Heart left ventricle (tissue), 16 donors: ENCODE results near the gene THOC5. TPM values are rescaled to one million over a fixed set of nuclear protein-coding genes. Genes with fewer than 3 reads are reported as not detected.
"Not testable (repeated sequence)": the region's sequence is repeated elsewhere in the genome, so short reads cannot be mapped to it uniquely, and the experiment has no call there.

Experiments used
- ATAC-seq, 4 donors: fragments of 200-7000 bp; cut with Tn5 transposase; one replicate each; pipeline ENCODE4 v1.9.1; 2020 to 2022; ENCODE audit warnings: moderate library complexity in 4 of 4, mild to moderate bottlenecking in 3 of 4, moderate number of reproducible peaks in 1 of 4
- DNase-seq, 5 donors: peaks; one replicate each; pipeline ENCODE4 v3.0.0-alpha.2; 2020
- H3K27ac ChIP-seq, 12 donors: fragments of 200-600 bp; sonication (generic) in 4 of 12; one replicate each; pipeline versions ENCODE4 v1.5.0 to v1.8.0; 2016 to 2022; ENCODE audit warnings: mild to moderate bottlenecking in 2 of 12
- H3K27me3 ChIP-seq, 9 donors: fragments of 200-600 bp; sonication (generic) in 2 of 9; one replicate each; pipeline versions ENCODE4 v1.5.1 to v1.8.0; 2016 to 2022; ENCODE audit warnings: mild to moderate bottlenecking in 3 of 9
- H3K36me3 ChIP-seq, 9 donors: fragments of 200-600 bp; sonication (generic) in 2 of 9; one replicate each; pipeline versions ENCODE4 v1.5.0 to v1.8.0; 2018 to 2022; ENCODE audit warnings: mild to moderate bottlenecking in 2 of 9
- H3K4me1 ChIP-seq, 12 donors: fragments of 200-600 bp; sonication (generic) in 4 of 12; one replicate each; pipeline versions ENCODE4 v1.5.0 to v1.8.0; 2016 to 2022; ENCODE audit warnings: mild to moderate bottlenecking in 3 of 12
- H3K4me3 ChIP-seq, 12 donors: fragments of 200-600 bp; sonication (generic) in 4 of 12; one replicate each; pipeline versions ENCODE4 v1.5.0 to v1.8.0; 2017 to 2022; ENCODE audit warnings: mild to moderate bottlenecking in 9 of 12, moderate library complexity in 4 of 12
- H3K9me3 ChIP-seq, 12 donors: fragments of 200-600 bp; sonication (generic) in 4 of 12; one replicate each; pipeline versions ENCODE4 v1.5.0 to v1.8.0; 2016 to 2022; ENCODE audit warnings: mild to moderate bottlenecking in 1 of 12
- CTCF ChIP-seq, 12 donors: fragments of 200-600 bp; sonication (generic) in 4 of 12; IDR thresholded peaks; one replicate each; pipeline versions ENCODE4 v1.5.0 to v1.8.0; 2018 to 2022; ENCODE audit warnings: antibody characterized with exemption in 12 of 12, mild to moderate bottlenecking in 5 of 12
- POLR2A ChIP-seq, 2 donors: fragments of 450-650 bp; IDR thresholded peaks; one replicate each; pipeline ENCODE4 v1.6.1; 2017; ENCODE audit warnings: antibody characterized with exemption in 2 of 2, mild to moderate bottlenecking in 2 of 2, moderate library complexity in 2 of 2
- WGBS, 4 donors: extraction: QIAGEN DNeasy Blood & Tissue Kit in 2 of 4; methylation state at CpG; one replicate each; pipeline versions ENCODE4 v1.1.5 to v1.1.7; 2013 to 2018; 5-methylcytosine and 5-hydroxymethylcytosine counted together
- intact Hi-C, 10 donors: fragments of 100-400 bp; cut with DNase I; formaldehyde crosslinking; loops; one replicate each; pipeline versions ENCODE4 v1.11.1 to v1.14.2; 2022
- polyA plus RNA-seq, 2 donors: library from polyadenylated mRNA; stranded (reverse); fragments of 200-250 nt; gene quantifications; one replicate each; pipeline ENCODE4 v1.2.3, GENCODE V29; 2013
- total RNA-seq, 9 donors: library from RNA; depleted of rRNA in 2 of 9; stranded (reverse); fragments of >200 nt in 2 of 9; fragmentation: NEBNext Ultra II Directional in 3 of 9; extraction: Animal tissue kit (Norgen Biotek cat#: 25700) in 3 of 9; gene quantifications; one replicate each; pipeline versions ENCODE4 v1.1.0 to v1.2.4, GENCODE V29; 2016 to 2023
- donor health status: ischemic (EF 13 %, LVEDD 7.1; RV severe dilation, severe dysfunction).
- donor health status: healthy with polysubstance abuse.
- donor health status: DM: no; HTN: yes; CAD: no.
- donor health status: DM: no; HTN: no; CAD: no.
- donor health status: ischemic (EF 25% LVEDD 6.9; RV normal size, moderate dysfunction).
- donor health status: ischemic (EF 25% LVEDD 5.7; RV mildly dilated, moderate dysfunction).
- donor health status: healthy.
- donor health status: DM: yes; HTN: yes; CAD: no.
- donor health status: ischemic (EF 35%, LVEDD 5.7; RV mildly dilated, moderate dysfunction).
- donor health status: nonischemic (EF 11% LVEDD 7.7; RV severe dilation, severe dysfunction).
- donor health status: DM: yes; HTN: yes; CAD: no.
- donor health status: PGD.
- donor health status: ischemic (EF 29% LVEDD 5.4; RV normal size, mild dysfunction).
- donor health status: nonischemic (EF 23%, LVEDD 6.1; RV moderate dilation, normal function).

THOC5 gene
- total and polyA plus RNA-seq, 11 donors, result 25.5 to 88.7 (median 40.6) TPM

- Histone ChIP-seq H3K9me3 (no peaks in the 10 kb centered on the region), H3K27me3 (no peaks in the 10 kb centered on the region), H3K27ac (no peak overlapping the region), H3K4me1 (no peaks in the 10 kb centered on the region), H3K4me3 (no peak overlapping the region), H3K36me3 (no peaks in the 10 kb centered on the region)
- WGBS, 4 donors, result 64 to 74% (median 72%) methylated on average over 4 of the region's 4 CpGs
- TF ChIP-seq CTCF (IDR thresholded peaks at IDR 0.05) (no peak), POLR2A (IDR thresholded peaks at IDR 0.05) (no peak)
- ATAC-seq (no peak), DNase-seq (no peak)
- intact Hi-C loops, result no loop called here
Observed at GRCh38 chr22:29593923-29594322, 40.4 kb upstream of the THOC5 start.

GRCh38 chr22:29587938-29588699, 34.6 kb upstream of the THOC5 start:
- intact Hi-C loops, result no loop called here
- WGBS, 4 donors, result 79 to 85% (median 82%) methylated on average over 9 of the region's 9 CpGs
- DNase-seq (no peak), ATAC-seq (no peak)
- TF ChIP-seq CTCF (IDR thresholded peaks at IDR 0.05) (no peak), POLR2A (IDR thresholded peaks at IDR 0.05) (no peak)
- no peaks in the 10 kb centered on the region for H3K27me3 ChIP-seq
- no peak overlapping the region for H3K27ac ChIP-seq
- H3K4me3 ChIP-seq, result no peak overlapping the region
- H3K4me1 ChIP-seq, result no peaks in the 10 kb centered on the region
- no peaks in the 10 kb centered on the region for H3K36me3 ChIP-seq
- no peaks in the 10 kb centered on the region for H3K9me3 ChIP-seq

- DNase-seq, result peak in 1 of 5 donors; percentile 4
- 91 to 96% (median 94%) methylated on average over 4 of the region's 4 CpGs for WGBS, 4 donors
- not testable (repeated sequence) for H3K4me1 ChIP-seq
Observed at GRCh38 chr22:29586193-29586705, 32.7 kb upstream of the THOC5 start.

GRCh38 chr22:29584975-29585374, 31.4 kb upstream of the THOC5 start:
- H3K36me3 ChIP-seq, result no peaks in the 10 kb centered on the region
- H3K9me3 ChIP-seq, result no peaks in the 10 kb centered on the region
- TF ChIP-seq POLR2A (IDR thresholded peaks at IDR 0.05) (no peak), CTCF (IDR thresholded peaks at IDR 0.05) (no peak)
- ATAC-seq (no peak), DNase-seq (no peak)
- no peak overlapping the region for H3K4me3 ChIP-seq
- peaks cover 0 to 14% (median 0%) of the 10 kb centered on the region in 12 donors for H3K4me1 ChIP-seq
- WGBS, 4 donors, result 94 to 97% (median 94%) methylated on average over 4 to 5 of the region's 5 CpGs
- intact Hi-C loops, result no loop called here
- H3K27ac ChIP-seq, result no peak overlapping the region
- H3K27me3 ChIP-seq, result no peaks in the 10 kb centered on the region

More at GRCh38 chr22:29586193-29586705, 32.7 kb upstream of the THOC5 start:
- H3K9me3 ChIP-seq, intact Hi-C loops, H3K27ac ChIP-seq, ATAC-seq, H3K27me3 ChIP-seq, H3K36me3 ChIP-seq, H3K4me3 ChIP-seq: not testable (repeated sequence)
